ENCODE data around the gene UBB.

DNA sequence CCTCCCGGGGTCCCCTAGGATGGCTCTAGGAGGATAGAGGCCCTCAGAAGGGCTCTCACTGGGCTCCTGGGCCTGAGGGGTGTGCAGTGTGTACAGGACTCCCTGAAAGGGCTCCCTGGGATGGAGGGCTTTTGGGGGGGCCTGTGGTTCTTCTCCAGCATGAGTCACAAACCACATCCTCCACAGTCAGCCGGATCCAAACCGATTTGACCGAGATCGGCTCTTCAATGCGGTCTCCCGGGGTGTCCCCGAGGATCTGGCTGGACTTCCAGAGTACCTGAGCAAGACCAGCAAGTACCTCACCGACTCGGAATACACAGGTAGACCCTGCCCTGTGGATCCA lies 39.0 kb downstream of the UBB start:
- TF ChIP-seq, protein P1, sequence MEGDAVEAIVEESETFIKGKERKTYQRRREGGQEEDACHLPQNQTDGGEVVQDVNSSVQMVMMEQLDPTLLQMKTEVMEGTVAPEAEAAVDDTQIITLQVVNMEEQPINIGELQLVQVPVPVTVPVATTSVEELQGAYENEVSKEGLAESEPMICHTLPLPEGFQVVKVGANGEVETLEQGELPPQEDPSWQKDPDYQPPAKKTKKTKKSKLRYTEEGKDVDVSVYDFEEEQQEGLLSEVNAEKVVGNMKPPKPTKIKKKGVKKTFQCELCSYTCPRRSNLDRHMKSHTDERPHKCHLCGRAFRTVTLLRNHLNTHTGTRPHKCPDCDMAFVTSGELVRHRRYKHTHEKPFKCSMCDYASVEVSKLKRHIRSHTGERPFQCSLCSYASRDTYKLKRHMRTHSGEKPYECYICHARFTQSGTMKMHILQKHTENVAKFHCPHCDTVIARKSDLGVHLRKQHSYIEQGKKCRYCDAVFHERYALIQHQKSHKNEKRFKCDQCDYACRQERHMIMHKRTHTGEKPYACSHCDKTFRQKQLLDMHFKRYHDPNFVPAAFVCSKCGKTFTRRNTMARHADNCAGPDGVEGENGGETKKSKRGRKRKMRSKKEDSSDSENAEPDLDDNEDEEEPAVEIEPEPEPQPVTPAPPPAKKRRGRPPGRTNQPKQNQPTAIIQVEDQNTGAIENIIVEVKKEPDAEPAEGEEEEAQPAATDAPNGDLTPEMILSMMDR (optimal IDR thresholded peaks at IDR 0.05 in 1 of 3, IDR thresholded peaks at IDR 0.05 in 1 of 3, conservative IDR thresholded peaks at IDR 0.05 in 1 of 3; ENCODE audit: extremely low read depth in 1 of 3, insufficient read depth in 2 of 3, low read length in 3 of 3): no peak
- TF ChIP-seq EZH2 (IDR thresholded peaks at IDR 0.05; ENCODE audit: low read length): no peak

Data from keratinocyte (primary cell).